H1 (cell line): Measurements from ENCODE around the gene DMXL1. TPM values are rescaled to one million over a fixed set of nuclear protein-coding genes. Genes with fewer than 3 reads are reported as not detected.

Source experiments
- CTCF ChIA-PET: fragments of 300-600 bp; sonication (Branson Sonifier 250); formaldehyde crosslinking; loops from one replicate; lab custom pipeline; 2021; ENCODE audit not compliant: partially characterized antibody; lab: Charles Lee
- POLR2A ChIA-PET: fragments of 300-600 bp; sonication (Branson Sonifier 250); formaldehyde crosslinking; loops from one replicate; lab custom pipeline; 2021; ENCODE audit warnings: inconsistent platforms; ENCODE audit not compliant: partially characterized antibody; lab: Charles Lee
- DNase-seq, 2 experiments: peaks; one replicate each; pipeline versions ENCODE4 v3.0.0 to v3.0.0-alpha.2; 2010 to 2022; ENCODE audit warnings: low spot score in 2 of 2, low read depth in 1 of 2, mixed read lengths in 1 of 2
- FAIRE-seq: peaks from 2 replicates; lab custom pipeline; 2011; peaks lifted over from hg19 to GRCh38; lab: Jason Lieb, UNC
- H2AFZ ChIP-seq: 2 replicates; pipeline ENCODE4 v1.8.1; 2012; ENCODE audit warnings: low read length, inconsistent platforms
- H2AK5ac ChIP-seq: 2 replicates; pipeline ENCODE4 v1.6.1; 2013; ENCODE audit warnings: low read depth, low read length
- H2BK120ac ChIP-seq: replicated peaks from 2 replicates; pipeline ENCODE3; 2013; ENCODE audit warnings: low read depth, low read length, inconsistent platforms
- H2BK12ac ChIP-seq: 2 replicates; pipeline ENCODE4 v1.6.1; 2013; ENCODE audit warnings: low read depth, low read length
- H2BK15ac ChIP-seq: 2 replicates; pipeline ENCODE4 v1.6.1; 2013; ENCODE audit warnings: low read length
- H2BK20ac ChIP-seq: 2 replicates; pipeline ENCODE4 v1.6.1; 2013; ENCODE audit warnings: low read length
- H2BK5ac ChIP-seq: 2 replicates; pipeline ENCODE4 v1.6.1; 2013; ENCODE audit warnings: low read depth, low read length
- H3K14ac ChIP-seq: 2 replicates; pipeline ENCODE4 v1.6.1; 2013; ENCODE audit warnings: inconsistent platforms; ENCODE audit not compliant: insufficient read length
- H3K18ac ChIP-seq: 2 replicates; pipeline ENCODE4 v1.6.1; 2013; ENCODE audit warnings: low read length; ENCODE audit errors: extremely low read depth
- H3K23ac ChIP-seq: 2 replicates; pipeline ENCODE4 v1.6.1; 2013; ENCODE audit warnings: inconsistent platforms; ENCODE audit not compliant: insufficient read length
- H3K23me2 ChIP-seq: 2 replicates; pipeline ENCODE4 v1.6.1; 2013; ENCODE audit warnings: low read depth, low read length
- H3K27ac ChIP-seq: 2 replicates; pipeline ENCODE4 v1.6.1; 2011; ENCODE audit warnings: low read depth, low read length, inconsistent platforms
- H3K27me3 ChIP-seq, 4 experiments: replicated peaks in 1 of 4; 1 replicate in 1 of 4; 2 replicates in 3 of 4; pipeline versions ENCODE4 v1.6.1 to v1.8.1; 2011 to 2013; ENCODE audit warnings: low read length in 3 of 4, mild to moderate bottlenecking in 3 of 4, inconsistent platforms in 2 of 4, mixed read lengths in 2 of 4, moderate library complexity in 1 of 4; ENCODE audit not compliant: control insufficient read depth in 3 of 4, insufficient read depth in 3 of 4; ENCODE audit errors: extremely low read depth in 1 of 4
- H3K36me3 ChIP-seq, 4 experiments: 2 replicates each; pipeline versions ENCODE4 v1.6.1 to v1.8.1; 2011 to 2013; ENCODE audit warnings: mild to moderate bottlenecking in 4 of 4, low read length in 3 of 4, moderate library complexity in 2 of 4, control low read depth in 1 of 4, inconsistent platforms in 1 of 4; ENCODE audit not compliant: insufficient read depth in 4 of 4, control insufficient read depth in 2 of 4
- H3K4ac ChIP-seq: replicated peaks from 2 replicates; pipeline ENCODE3; 2013; ENCODE audit warnings: low read length, low read depth, mixed read lengths, inconsistent platforms; ENCODE audit not compliant: insufficient read length
- H3K4me1 ChIP-seq, 4 experiments: replicated peaks in 1 of 4; 1 replicate in 1 of 4; 2 replicates in 3 of 4; pipeline versions ENCODE4 v1.6.1 to v1.8.1; 2011 to 2013; ENCODE audit warnings: low read length in 3 of 4, inconsistent platforms in 2 of 4, mixed read lengths in 1 of 4; ENCODE audit not compliant: insufficient read depth in 4 of 4, control insufficient read depth in 3 of 4
- H3K4me2 ChIP-seq, 2 experiments: 2 replicates each; pipeline versions ENCODE4 v1.6.1 to v1.8.1; 2011 to 2013; ENCODE audit warnings: low read depth in 2 of 2, low read length in 2 of 2, control low read depth in 1 of 2, inconsistent platforms in 1 of 2, mild to moderate bottlenecking in 1 of 2; ENCODE audit not compliant: insufficient read depth in 1 of 2
- H3K4me3 ChIP-seq, 4 experiments: fragments of 200-600, 300-600 bp in 1 of 4; sonication (generic), shearing (Covaris generic), sonication (Bioruptor Twin) in 1 of 4; 2 replicates each; pipeline versions ENCODE4 v1.5.1 to v1.8.1; 2011 to 2016; ENCODE audit warnings: low read length in 4 of 4, low read depth in 3 of 4, control low read depth in 2 of 4, inconsistent platforms in 2 of 4, mild to moderate bottlenecking in 2 of 4, mixed read lengths in 1 of 4, moderate library complexity in 1 of 4; ENCODE audit not compliant: insufficient read depth in 2 of 4; ENCODE audit errors: extremely low read depth in 1 of 4
- H3K56ac ChIP-seq: replicated peaks from 2 replicates; pipeline ENCODE3; 2013; ENCODE audit warnings: low read depth, mild to moderate bottlenecking, mixed read lengths, low read length, inconsistent platforms; ENCODE audit not compliant: insufficient read length
- H3K79me1 ChIP-seq: 2 replicates; pipeline ENCODE4 v1.6.1; 2013; ENCODE audit warnings: low read depth, low read length, control low read depth
- H3K79me2 ChIP-seq, 2 experiments: 2 replicates each; pipeline versions ENCODE4 v1.6.1 to v1.8.1; 2012 to 2013; ENCODE audit warnings: low read length in 2 of 2, mild to moderate bottlenecking in 2 of 2, inconsistent platforms in 1 of 2; ENCODE audit not compliant: insufficient read depth in 2 of 2, control insufficient read depth in 1 of 2
- H3K9ac ChIP-seq, 4 experiments: replicated peaks in 1 of 4; 1 replicate in 1 of 4; 2 replicates in 3 of 4; pipeline versions ENCODE4 v1.6.1 to v1.8.1; 2011 to 2013; ENCODE audit warnings: low read depth in 3 of 4, low read length in 3 of 4, control low read depth in 2 of 4, mild to moderate bottlenecking in 2 of 4, moderate library complexity in 2 of 4, inconsistent platforms in 1 of 4; ENCODE audit errors: extremely low read depth in 1 of 4
- H3K9me3 ChIP-seq, 2 experiments: 2 replicates each; pipeline versions ENCODE4 v1.6.1 to v1.8.1; 2012 to 2013; ENCODE audit warnings: mild to moderate bottlenecking in 2 of 2, moderate library complexity in 2 of 2, control low read depth in 1 of 2, inconsistent platforms in 1 of 2, low read depth in 1 of 2, low read length in 1 of 2, mixed read lengths in 1 of 2; ENCODE audit not compliant: insufficient read depth in 2 of 2
- H4K20me1 ChIP-seq, 2 experiments: replicated peaks in 1 of 2; 2 replicates each; pipeline versions ENCODE3 to v1.8.1; 2011 to 2013; ENCODE audit warnings: inconsistent platforms in 2 of 2, low read length in 2 of 2, mild to moderate bottlenecking in 1 of 2; ENCODE audit not compliant: insufficient read depth in 2 of 2, control insufficient read depth in 1 of 2
- H4K5ac ChIP-seq: 2 replicates; pipeline ENCODE4 v1.6.1; 2013; ENCODE audit warnings: low read length, low read depth, mixed read lengths, inconsistent platforms; ENCODE audit not compliant: insufficient read length
- H4K8ac ChIP-seq: 2 replicates; pipeline ENCODE4 v1.8.0; 2013; ENCODE audit warnings: mild to moderate bottlenecking, moderate library complexity, low read length, inconsistent platforms; ENCODE audit not compliant: insufficient read depth; ENCODE audit errors: extremely low read depth
- H4K91ac ChIP-seq: replicated peaks from 2 replicates; pipeline ENCODE3; 2013; ENCODE audit warnings: low read length, mixed read lengths, inconsistent platforms; ENCODE audit not compliant: insufficient read length
- BRCA1 ChIP-seq: IDR thresholded peaks from 2 replicates; pipeline ENCODE4 v1.6.1; 2012; ENCODE audit warnings: low read depth, low read length, improper control_type of control experiment
- CTBP2 ChIP-seq: IDR thresholded peaks from 2 replicates; pipeline ENCODE4 v1.7.0; 2011; ENCODE audit warnings: borderline replicate concordance, mild to moderate bottlenecking, moderate library complexity, mixed read lengths, low read length; ENCODE audit not compliant: insufficient read depth, insufficient read length
- CTCF ChIP-seq, 3 experiments: IDR thresholded peaks; 1 replicate in 2 of 3; 2 replicates in 1 of 3; pipeline versions ENCODE4 v1.5.1 to v1.6.1; 2011; ENCODE audit warnings: low read length in 3 of 3, mild to moderate bottlenecking in 3 of 3, inconsistent platforms in 2 of 3, low read depth in 1 of 3, moderate library complexity in 1 of 3; ENCODE audit not compliant: insufficient read depth in 1 of 3; ENCODE audit errors: control extremely low read depth in 1 of 3
- HDAC2 ChIP-seq, 2 experiments: fragments of 300-600 bp in 1 of 2; sonication (generic) in 1 of 2; IDR thresholded peaks; 2 replicates each; pipeline ENCODE4 v1.6.1; 2011 to 2012; ENCODE audit warnings: low read depth in 2 of 2, low read length in 2 of 2, mild to moderate bottlenecking in 2 of 2, moderate library complexity in 2 of 2, borderline replicate concordance in 1 of 2, inconsistent platforms in 1 of 2
- KDM1A ChIP-seq: fragments of 200-600, 300-600 bp; sonication (generic); IDR thresholded peaks from 2 replicates; pipeline ENCODE4 v1.7.1; 2016; ENCODE audit warnings: mild to moderate bottlenecking, low read length, borderline replicate concordance
- MAX ChIP-seq: IDR thresholded peaks from 2 replicates; pipeline ENCODE4 v1.6.1; 2012; ENCODE audit warnings: inconsistent platforms
- SP1 ChIP-seq: IDR thresholded peaks from 2 replicates; pipeline ENCODE4 v1.6.1; 2011; ENCODE audit warnings: low read depth, low read length
- TAF1 ChIP-seq: IDR thresholded peaks from 2 replicates; pipeline ENCODE4 v1.6.1; 2011; ENCODE audit warnings: mild to moderate bottlenecking, low read depth, low read length
- TAF7 ChIP-seq: optimal IDR thresholded peaks from 2 replicates; pipeline ENCODE3; 2011; ENCODE audit warnings: low read depth, mild to moderate bottlenecking, inconsistent platforms, low read length, moderate library complexity, borderline replicate concordance
- ZNF274 ChIP-seq: IDR thresholded peaks from 2 replicates; pipeline ENCODE4 v1.7.0; 2012; ENCODE audit warnings: low read length, borderline replicate concordance; ENCODE audit errors: extremely low read depth
- WGBS, 2 experiments: shearing (Covaris generic) in 1 of 2; methylation state at CpG; one replicate each; pipeline versions ENCODE4 v1.1.6 to v1.1.7; 2013 to 2015; ENCODE audit warnings: low lambda C conversion rate in 2 of 2, mixed read lengths in 2 of 2, inconsistent platforms in 1 of 2, low coverage in 1 of 2, missing lambda C conversion rate in 1 of 2; ENCODE audit not compliant: insufficient replicate concordance in 2 of 2, insufficient coverage in 1 of 2, insufficient read length in 1 of 2; ENCODE audit errors: extremely low coverage in 1 of 2, missing lambda C conversion rate in 1 of 2; 5-methylcytosine and 5-hydroxymethylcytosine counted together
- polyA plus RNA-seq, 7 experiments: library from polyadenylated mRNA; depleted of rRNA in 3 of 7; stranded (reverse) in 5 of 7; unstranded in 2 of 7; fragments of >200 nt in 5 of 7; fragments of 200-250 nt in 2 of 7; gene quantifications; 1 replicate in 5 of 7; 2 replicates in 1 of 7; 4 replicates in 1 of 7; pipeline versions ENCODE4 v1.2.1 to v1.2.3, GENCODE V29; 2011 to 2013; ENCODE audit warnings: missing spikeins in 2 of 7, mixed read lengths in 2 of 7
- total RNA-seq: library from RNA; stranded (reverse); fragmentation: NEBNext Ultra II Directional; extraction: Animal tissue kit (Norgen Biotek cat#: 25700); gene quantifications from 2 replicates; pipeline ENCODE4 v1.2.1, GENCODE V29; 2021

DMXL1 gene
- total and polyA plus RNA-seq, 2 of the 8 experiments (the other 6 are each of a cell fraction or from before 2014, with no cell fraction given): 10.1 to 43.9 TPM

- Histone ChIP-seq H3K4me2 (no peak overlapping the region), H2BK5ac (peak overlapping the region; percentile 44; the same call in 1 of the 2 replicates), H2BK20ac (no peak overlapping the region), H3K18ac (no peak overlapping the region; the same call in 1 of the 2 replicates), H3K79me2 (no peaks in the 10 kb centered on the region), H3K27me3 (no peaks in the 10 kb centered on the region), H3K4ac (no peak overlapping the region), H3K79me1 (peaks cover 4% of the 10 kb centered on the region; the same call in 1 of the 2 replicates), H3K27ac (no peak overlapping the region), H3K23me2 (no peaks in the 10 kb centered on the region), H3K56ac (no peak overlapping the region), H3K4me1 (no peaks in the 10 kb centered on the region; a peak in 1 of 7 replicates), H2BK12ac (0 out of 2 replicates have a peak overlapping the region, but pooled peaks have one; percentile 39), H2BK120ac (no peak overlapping the region), H3K14ac (no peak overlapping the region), H3K36me3 (peaks cover 0 to 21% (median 9%) of the 10 kb centered on the region in 4 experiments; a peak in 3 of 8 replicates), H4K8ac (no peak overlapping the region; the same call in 1 of the 2 replicates), H4K20me1 (no peaks in the 10 kb centered on the region), H3K9me3 (peaks cover 6 to 8% of the 10 kb centered on the region in 2 experiments; a peak in 3 of 4 replicates), H3K9ac (no peak overlapping the region), H2AK5ac (no peak overlapping the region), H4K91ac (no peak overlapping the region), H4K5ac (no peak overlapping the region), H3K4me3 (no peak overlapping the region), H2BK15ac (no peak overlapping the region), H2AFZ (no peak overlapping the region), H3K23ac (no peak overlapping the region)
- ChIA-PET POLR2A (no interaction called here), CTCF (interaction anchor here (1.0 to 1.2 kb wide), 2 partner anchors 12 to 251 kb away, joined by 3 to 5 read pairs; no protein-coding TSS in a partner anchor)
- no peak for DNase-seq
- WGBS, 2 experiments: 90% methylated on average over 4 of the region's 4 CpGs; no CpG with 5 or more reads in 1 of the 2 experiments
- FAIRE-seq: no peak
- TF ChIP-seq SP1: no peak
- no peak for TF ChIP-seq TAF7
- TF ChIP-seq MAX: no peak
- no peak for TF ChIP-seq ZNF274
- TF ChIP-seq CTBP2: no peak
- TF ChIP-seq TAF1: no peak
- TF ChIP-seq HDAC2 (IDR thresholded peaks at IDR 0.05; ENCODE audit: borderline replicate concordance in 1 of 2, low read depth in 2 of 2, low read length in 2 of 2): no peak
- TF ChIP-seq CTCF (IDR thresholded peaks at IDR 0.05; ENCODE audit: control extremely low read depth in 1 of 3, insufficient read depth in 1 of 3, low read depth in 1 of 3, low read length in 3 of 3): no peak
- no peak for TF ChIP-seq BRCA1
- no peak for TF ChIP-seq KDM1A
Observed at GRCh38 chr5:119161430-119161829, 90.5 kb downstream of the DMXL1 start.
